Thyroid gland (tissue), 4 donors: ENCODE data around the gene PSMD8. TPM values are rescaled to one million over a fixed set of nuclear protein-coding genes. Genes with fewer than 3 reads are reported as not detected.

ENCODE experiments used
- DNase-seq, 2 donors: peaks; one replicate each; pipeline ENCODE4 v3.0.0-alpha.2; 2019
- H3K27ac ChIP-seq, 3 donors: fragments of 200-600 bp; sonication (generic); 1 replicate in 2 of 3; 2 replicates in 1 of 3; pipeline ENCODE4 v1.5.1; 2016 to 2019; ENCODE audit warnings: mild to moderate bottlenecking in 1 of 3, moderate library complexity in 1 of 3
- H3K27me3 ChIP-seq: fragments of 200-600 bp; sonication (generic); one replicate; pipeline ENCODE4 v1.5.1; 2019
- H3K36me3 ChIP-seq, 2 donors: fragments of 200-600 bp; sonication (generic); one replicate each; pipeline ENCODE4 v1.5.1; 2016 to 2019
- H3K4me1 ChIP-seq, 2 donors: fragments of 200-600 bp; sonication (generic); one replicate each; pipeline ENCODE4 v1.5.1; 2017 to 2019
- H3K4me3 ChIP-seq, 3 donors: fragments of 200-600 bp; sonication (generic); replicated peaks in 1 of 3; 1 replicate in 2 of 3; 2 replicates in 1 of 3; pipeline ENCODE4 v1.5.1; 2016; ENCODE audit warnings: mild to moderate bottlenecking in 1 of 3
- H3K9me3 ChIP-seq: fragments of 200-600 bp; sonication (generic); one replicate; pipeline ENCODE4 v1.5.1; 2017
- CTCF ChIP-seq, 6 experiments: fragments of 200-600 bp in 3 of 6; fragments of 450-650 bp in 3 of 6; sonication (generic) in 3 of 6; IDR thresholded peaks; one replicate each; pipeline ENCODE4 v1.5.1; 2016 to 2019; ENCODE audit warnings: antibody characterized with exemption in 6 of 6, mild to moderate bottlenecking in 2 of 6, inconsistent platforms in 1 of 6, moderate library complexity in 1 of 6
- POLR2A ChIP-seq, 2 donors: fragments of 450-650 bp; IDR thresholded peaks; one replicate each; pipeline ENCODE4 v1.6.1; 2017; ENCODE audit warnings: antibody characterized with exemption in 2 of 2, mild to moderate bottlenecking in 2 of 2, moderate library complexity in 1 of 2
- WGBS, 2 donors: methylation state at CpG; one replicate each; pipeline ENCODE4 v1.1.5; 2017; 5-methylcytosine and 5-hydroxymethylcytosine counted together
- intact Hi-C: fragments of 100-400 bp; cut with DNase I; formaldehyde crosslinking; loops from one replicate; pipeline ENCODE4 v1.15.1; 2023
- total RNA-seq, 4 donors: library from RNA; depleted of rRNA; stranded (reverse); fragments of >200 nt; gene quantifications; one replicate each; pipeline ENCODE4 v1.2.3, GENCODE V29; 2016

The PSMD8 gene
- 100 to 1,000 TPM; 150 to 270 (median 243) TPM for total RNA-seq

- Histone ChIP-seq H3K27ac (peak within 1 kb of the TSS; percentile 86 to 90 (median 86)), H3K9me3 (no peaks in the 10 kb centered on the region), H3K4me3 (peak within 1 kb of the TSS; percentile 69 to 99 (median 85)), H3K36me3 (peaks cover 0 to 12% of the 10 kb centered on the region in 2 donors), H3K4me1 (peaks cover 14 to 15% of the 10 kb centered on the region in 2 donors), H3K27me3 (no peaks in the 10 kb centered on the region)
- 0 to 1% methylated on average over 17 to 57 of the region's 65 CpGs for WGBS, 2 donors
- TF ChIP-seq CTCF (IDR thresholded peaks at IDR 0.05) (peak in 2 of 6 experiments; percentile 9 to 16), POLR2A (IDR thresholded peaks at IDR 0.05) (peak; percentile 41 to 98)
- intact Hi-C loops = loop anchor here (5.0 kb wide), 2 partner anchors 37 to 132 kb away; partner anchors contain the start of gene CATSPERG
- peak; percentile 100 for DNase-seq
These were observed at the start of gene PSMD8 for GRCh38 chr19:38374332-38375097. Gene PSMD8, plus strand, starts transcription at chr19:38374571. Its CDS starts 31 bp downstream, at chr19:38374602.

DNA sequence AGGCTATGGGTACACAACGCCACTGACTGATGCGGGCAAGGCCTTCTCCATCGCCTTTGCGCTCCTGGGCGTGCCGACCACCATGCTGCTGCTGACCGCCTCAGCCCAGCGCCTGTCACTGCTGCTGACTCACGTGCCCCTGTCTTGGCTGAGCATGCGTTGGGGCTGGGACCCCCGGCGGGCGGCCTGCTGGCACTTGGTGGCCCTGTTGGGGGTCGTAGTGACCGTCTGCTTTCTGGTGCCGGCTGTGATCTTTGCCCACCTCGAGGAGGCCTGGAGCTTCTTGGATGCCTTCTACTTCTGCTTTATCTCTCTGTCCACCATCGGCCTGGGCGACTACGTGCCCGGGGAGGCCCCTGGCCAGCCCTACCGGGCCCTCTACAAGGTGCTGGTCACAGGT is 47.8 kb upstream of the PSMD8 start:
- Histone ChIP-seq H3K9me3 (no peaks in the 10 kb centered on the region), H3K4me3 (no peak overlapping the region), H3K4me1 (no peaks in the 10 kb centered on the region), H3K27ac (no peak overlapping the region), H3K27me3 (no peaks in the 10 kb centered on the region), H3K36me3 (peaks cover 0 to 5% of the 10 kb centered on the region in 2 donors)
- WGBS, 2 donors = 90 to 91% methylated on average over 8 to 22 of the region's 22 CpGs
- no peak for DNase-seq
- intact Hi-C loops = loop anchor here (10.0 kb wide), 1 partner anchor 432 kb away; no protein-coding TSS in a partner anchor
- TF ChIP-seq POLR2A (IDR thresholded peaks at IDR 0.05) (no peak), CTCF (IDR thresholded peaks at IDR 0.05) (no peak)

- Histone ChIP-seq H3K4me3 (no peak overlapping the region), H3K27me3 (no peaks in the 10 kb centered on the region), H3K36me3 (peaks cover 0 to 5% of the 10 kb centered on the region in 2 donors), H3K9me3 (no peaks in the 10 kb centered on the region), H3K27ac (no peak overlapping the region), H3K4me1 (no peaks in the 10 kb centered on the region)
- DNase-seq = no peak
- 91 to 95% methylated on average over 7 of the region's 7 CpGs for WGBS, 2 donors
- intact Hi-C loops = loop anchor here (10.0 kb wide), 1 partner anchor 435 kb away; no protein-coding TSS in a partner anchor
- TF ChIP-seq CTCF (IDR thresholded peaks at IDR 0.05) (no peak), POLR2A (IDR thresholded peaks at IDR 0.05) (no peak)
These were observed 44.7 kb upstream of the PSMD8 start for GRCh38 chr19:38329651-38330050.

DNA sequence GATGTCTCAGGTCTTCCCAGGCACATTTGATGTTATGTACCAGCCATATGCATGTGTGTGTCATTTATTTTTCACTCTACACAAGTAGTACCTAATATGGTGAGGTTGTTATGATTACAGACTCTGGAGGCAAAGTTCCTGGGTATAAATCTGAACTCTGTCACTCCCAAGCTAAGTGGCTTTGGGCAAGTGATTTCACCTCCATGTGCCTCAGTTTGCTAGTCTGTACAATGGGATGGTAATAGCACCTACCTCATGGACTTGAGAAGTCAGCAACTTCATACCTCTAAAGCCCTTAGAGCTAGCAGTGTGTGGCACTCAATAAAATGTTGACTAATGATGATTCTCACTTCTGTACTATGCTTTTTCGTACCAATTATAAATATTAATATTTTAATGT is 42.6 kb upstream of the PSMD8 start:
- Histone ChIP-seq H3K9me3 (no peaks in the 10 kb centered on the region), H3K4me3 (no peak overlapping the region), H3K4me1 (no peaks in the 10 kb centered on the region), H3K27me3 (no peaks in the 10 kb centered on the region), H3K36me3 (peaks cover 0 to 5% of the 10 kb centered on the region in 2 donors), H3K27ac (no peak overlapping the region)
- DNase-seq = no peak
- WGBS, 2 donors = 83 to 95% methylated on average over 1 of the region's 1 CpG
- TF ChIP-seq POLR2A (IDR thresholded peaks at IDR 0.05) (no peak), CTCF (IDR thresholded peaks at IDR 0.05) (no peak)
- intact Hi-C loops = no loop called here

DNA sequence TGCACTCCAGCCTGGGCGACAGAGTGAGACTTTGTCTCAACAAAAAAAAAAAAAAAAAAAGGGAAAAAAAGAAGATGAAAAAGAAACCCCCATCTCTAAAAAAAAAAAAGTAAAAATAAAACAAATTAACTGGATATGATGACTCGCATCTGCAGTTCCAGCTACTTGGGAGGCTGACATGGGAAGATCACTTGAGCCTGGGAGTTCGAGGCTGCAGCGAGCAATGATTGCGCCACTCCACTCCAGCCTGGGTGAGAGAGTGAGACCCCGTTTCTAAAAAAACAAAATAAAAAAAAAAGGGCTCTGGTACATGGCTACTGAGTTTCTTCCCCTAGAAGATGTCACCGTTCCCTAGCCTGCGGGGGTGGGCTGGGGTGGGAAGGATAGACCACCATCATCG is 41.1 kb upstream of the PSMD8 start:
- no peaks in the 10 kb centered on the region for H3K36me3 ChIP-seq
- DNase-seq = no peak
- H3K9me3 ChIP-seq = no peaks in the 10 kb centered on the region
- intact Hi-C loops = no loop called here
- no peak overlapping the region for H3K27ac ChIP-seq
- WGBS, 2 donors = 78 to 80% methylated on average over 9 of the region's 9 CpGs
- TF ChIP-seq POLR2A (IDR thresholded peaks at IDR 0.05) = no peak
- no peak for TF ChIP-seq CTCF (IDR thresholded peaks at IDR 0.05)
- H3K4me3 ChIP-seq = no peak overlapping the region
- H3K4me1 ChIP-seq = peaks cover 9 to 11% of the 10 kb centered on the region in 2 donors
- H3K27me3 ChIP-seq = no peaks in the 10 kb centered on the region
